ENCODE data around the gene DNLZ. TPM values are rescaled to one million over a fixed set of nuclear protein-coding genes. Genes with fewer than 3 reads are reported as not detected.
A peak's percentile ranks its signal among the peaks of the same experiment; 100 is the strongest.

Gene DNLZ
- total and polyA plus RNA-seq, 7 donors: 8.2 to 40.7 (median 18.7) TPM

- no peak for ATAC-seq
- Histone ChIP-seq H3K9me3 (peaks cover 12% of the 10 kb centered on the region), H3K4me1 (no peaks in the 10 kb centered on the region), H3K27me3 (ENCODE audit: insufficient read depth in 3 of 3, low read length in 2 of 3) (peaks cover 0 to 29% (median 8%) of the 10 kb centered on the region in 3 donors), H3K36me3 (ENCODE audit: insufficient read depth in 1 of 2, low read depth in 1 of 2) (no peaks in the 10 kb centered on the region), H3K4me3 (no peak overlapping the region), H3K27ac (no peak overlapping the region)
- TF ChIP-seq CTCF (IDR thresholded peaks at IDR 0.05): no peak
- WGBS, 3 donors: 82 to 88% (median 87%) methylated on average over 4 of the region's 4 CpGs
- intact Hi-C loops (cut with DNase I): no loop called here
- DNase-seq: no peak
These were observed 48.6 kb downstream of the DNLZ start for GRCh38 chr9:136314944-136315343.

GRCh38 chr9:136314056-136314416, 49.5 kb downstream of the DNLZ start:
- Histone ChIP-seq H3K36me3 (ENCODE audit: insufficient read depth in 1 of 2, low read depth in 1 of 2) (no peaks in the 10 kb centered on the region), H3K4me3 (no peak overlapping the region), H3K4me1 (no peaks in the 10 kb centered on the region), H3K27me3 (ENCODE audit: insufficient read depth in 3 of 3, low read length in 2 of 3) (peaks cover 0 to 38% (median 8%) of the 10 kb centered on the region in 3 donors), H3K9me3 (peaks cover 12% of the 10 kb centered on the region), H3K27ac (no peak overlapping the region)
- 86 to 91% (median 89%) methylated on average over 3 of the region's 3 CpGs for WGBS, 3 donors
- ATAC-seq (no peak), DNase-seq (no peak)
- intact Hi-C loops (cut with DNase I): no loop called here
- no peak for TF ChIP-seq CTCF (IDR thresholded peaks at IDR 0.05)

GRCh38 chr9:136313111-136314055, 50.2 kb downstream of the DNLZ start:
- ATAC-seq (no peak), DNase-seq (no peak)
- H3K27ac ChIP-seq: no peak overlapping the region
- 77 to 85% (median 82%) methylated on average over 18 of the region's 18 CpGs for WGBS, 3 donors
- H3K36me3 ChIP-seq (ENCODE audit: insufficient read depth in 1 of 2, low read depth in 1 of 2): no peaks in the 10 kb centered on the region
- intact Hi-C loops (cut with DNase I): no loop called here
- peaks cover 12% of the 10 kb centered on the region for H3K9me3 ChIP-seq
- no peaks in the 10 kb centered on the region for H3K4me1 ChIP-seq
- no peak overlapping the region for H3K4me3 ChIP-seq
- peaks cover 0 to 44% (median 8%) of the 10 kb centered on the region in 3 donors for H3K27me3 ChIP-seq (ENCODE audit: insufficient read depth in 3 of 3, low read length in 2 of 3)
- no peak for TF ChIP-seq CTCF (IDR thresholded peaks at IDR 0.05)

- no peak overlapping the region for H3K4me3 ChIP-seq
- ATAC-seq (peak in 1 of 4 donors; percentile 46), DNase-seq (no peak)
- TF ChIP-seq CTCF (IDR thresholded peaks at IDR 0.05): peak; percentile 23
- peaks cover 0 to 47% (median 8%) of the 10 kb centered on the region in 3 donors for H3K27me3 ChIP-seq (ENCODE audit: insufficient read depth in 3 of 3, low read length in 2 of 3)
- H3K4me1 ChIP-seq: no peaks in the 10 kb centered on the region
- intact Hi-C loops (cut with DNase I): no loop called here
- no peaks in the 10 kb centered on the region for H3K36me3 ChIP-seq (ENCODE audit: insufficient read depth in 1 of 2, low read depth in 1 of 2)
- peaks cover 12% of the 10 kb centered on the region for H3K9me3 ChIP-seq
- no peak overlapping the region for H3K27ac ChIP-seq
- 56 to 59% (median 57%) methylated on average over 12 of the region's 12 CpGs for WGBS, 3 donors
These were observed 51.1 kb downstream of the DNLZ start for GRCh38 chr9:136312436-136312835.
